Fibroblast of pulmonary artery (primary cell): ENCODE measurements around the gene PHRF1.

ENCODE experiments used
- DNase-seq: peaks from one replicate; pipeline ENCODE4 v3.0.0-alpha.2; 2010; ENCODE audit warnings: low read depth
- H3K4me3 ChIP-seq: replicated peaks from 2 replicates; pipeline ENCODE4 v1.5.1; 2011; ENCODE audit warnings: low read depth, mild to moderate bottlenecking, control low read depth, low read length, moderate library complexity
- TF ChIP-seq, protein P1 (sequence below): IDR thresholded peaks from 2 replicates; pipeline ENCODE4 v1.5.1; 2011; ENCODE audit warnings: mild to moderate bottlenecking, control low read depth, low read length, inconsistent platforms; ENCODE audit errors: missing control alignments

Gene PHRF1

DNA sequence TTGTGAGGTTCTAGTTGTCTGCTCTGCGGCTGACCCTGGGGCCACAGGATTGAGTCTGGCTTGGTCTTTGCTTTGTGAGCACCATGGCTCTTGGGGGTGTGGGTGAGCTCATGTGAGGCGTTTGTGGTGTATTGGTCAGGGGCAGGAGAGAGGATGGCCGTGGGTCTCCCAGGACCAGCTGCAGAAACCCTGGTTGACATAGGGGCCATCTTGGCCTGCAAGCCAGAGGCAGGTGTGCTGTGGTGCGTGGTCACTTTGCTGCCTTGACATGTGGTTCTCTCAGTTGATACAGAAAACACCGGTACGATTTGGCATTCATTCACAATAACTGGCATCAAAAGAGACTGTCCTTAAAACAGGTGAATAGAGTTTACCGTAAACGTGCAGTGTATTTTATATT, 11.3 kb downstream of the PHRF1 start:
- no peak for DNase-seq
- H3K4me3 ChIP-seq, result no peak overlapping the region
- TF ChIP-seq, protein P1, sequence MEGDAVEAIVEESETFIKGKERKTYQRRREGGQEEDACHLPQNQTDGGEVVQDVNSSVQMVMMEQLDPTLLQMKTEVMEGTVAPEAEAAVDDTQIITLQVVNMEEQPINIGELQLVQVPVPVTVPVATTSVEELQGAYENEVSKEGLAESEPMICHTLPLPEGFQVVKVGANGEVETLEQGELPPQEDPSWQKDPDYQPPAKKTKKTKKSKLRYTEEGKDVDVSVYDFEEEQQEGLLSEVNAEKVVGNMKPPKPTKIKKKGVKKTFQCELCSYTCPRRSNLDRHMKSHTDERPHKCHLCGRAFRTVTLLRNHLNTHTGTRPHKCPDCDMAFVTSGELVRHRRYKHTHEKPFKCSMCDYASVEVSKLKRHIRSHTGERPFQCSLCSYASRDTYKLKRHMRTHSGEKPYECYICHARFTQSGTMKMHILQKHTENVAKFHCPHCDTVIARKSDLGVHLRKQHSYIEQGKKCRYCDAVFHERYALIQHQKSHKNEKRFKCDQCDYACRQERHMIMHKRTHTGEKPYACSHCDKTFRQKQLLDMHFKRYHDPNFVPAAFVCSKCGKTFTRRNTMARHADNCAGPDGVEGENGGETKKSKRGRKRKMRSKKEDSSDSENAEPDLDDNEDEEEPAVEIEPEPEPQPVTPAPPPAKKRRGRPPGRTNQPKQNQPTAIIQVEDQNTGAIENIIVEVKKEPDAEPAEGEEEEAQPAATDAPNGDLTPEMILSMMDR, result no peak

DNA sequence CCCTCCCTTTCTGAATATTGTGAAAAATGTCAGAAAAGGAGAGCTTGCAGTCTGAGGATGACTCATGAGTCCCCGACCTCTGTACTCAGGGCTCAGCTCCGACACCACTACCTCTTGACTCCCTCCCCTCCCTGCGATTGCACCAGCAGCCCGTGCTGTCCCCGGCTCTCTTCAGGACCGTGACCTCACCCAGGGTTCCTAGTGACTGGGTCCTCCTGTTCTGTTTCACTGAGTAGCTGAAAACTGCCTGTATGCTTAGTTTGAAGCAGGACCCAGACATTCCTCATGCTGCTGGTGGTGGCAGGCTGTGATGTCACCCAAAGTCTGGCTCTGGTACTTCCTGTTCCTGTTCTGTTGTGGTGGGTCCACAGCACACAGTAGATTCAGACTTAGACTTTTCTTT, 11.7 kb downstream of the PHRF1 start:
- TF ChIP-seq, protein P1, result no peak
- no peak overlapping the region for H3K4me3 ChIP-seq
- DNase-seq, result peak; percentile 73

DNA sequence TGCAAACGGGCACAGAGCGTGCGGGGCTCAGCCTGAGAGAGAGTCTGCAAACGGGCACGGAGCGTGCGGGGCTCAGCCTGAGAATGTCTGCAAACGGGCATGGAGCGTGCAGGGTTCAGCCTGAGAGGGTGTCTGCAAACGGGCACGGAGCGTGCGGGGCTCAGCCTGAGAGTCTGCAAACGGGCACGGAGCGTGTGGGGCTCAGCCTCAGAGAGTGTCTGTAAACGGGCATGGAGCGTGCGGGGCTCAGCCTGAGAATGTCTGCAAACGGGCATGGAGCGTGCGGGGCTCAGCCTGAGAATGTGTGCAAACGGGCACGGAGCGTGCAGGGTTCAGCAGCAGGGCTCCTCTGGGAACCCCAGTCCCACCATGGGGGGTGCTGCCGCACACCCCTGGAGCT, 13.5 kb downstream of the PHRF1 start:
- DNase-seq, result no peak
- H3K4me3 ChIP-seq, result no peak overlapping the region
- TF ChIP-seq, protein P1, result no peak

DNA sequence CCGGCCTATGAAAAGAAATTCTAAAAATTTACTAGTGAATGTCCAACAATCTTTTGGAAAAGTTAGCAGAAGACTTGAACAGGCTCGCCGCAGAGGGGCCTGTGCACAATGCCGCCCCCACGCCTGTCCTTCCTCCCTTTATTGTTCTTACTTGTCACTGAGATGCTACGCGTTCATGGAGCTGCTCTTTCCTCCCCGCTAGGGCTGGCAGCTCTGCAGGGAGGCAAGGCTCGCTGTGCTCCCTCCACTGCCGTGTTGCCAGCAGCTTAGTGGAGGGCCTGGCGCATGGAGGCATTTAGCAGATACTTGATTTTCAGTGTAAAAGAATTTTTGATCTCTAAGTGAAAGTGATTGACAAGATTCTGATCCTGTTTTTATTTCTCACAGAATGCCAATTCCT, 14.7 kb downstream of the PHRF1 start:
- no peak overlapping the region for H3K4me3 ChIP-seq
- no peak for DNase-seq
- TF ChIP-seq, protein P1, result no peak

DNA sequence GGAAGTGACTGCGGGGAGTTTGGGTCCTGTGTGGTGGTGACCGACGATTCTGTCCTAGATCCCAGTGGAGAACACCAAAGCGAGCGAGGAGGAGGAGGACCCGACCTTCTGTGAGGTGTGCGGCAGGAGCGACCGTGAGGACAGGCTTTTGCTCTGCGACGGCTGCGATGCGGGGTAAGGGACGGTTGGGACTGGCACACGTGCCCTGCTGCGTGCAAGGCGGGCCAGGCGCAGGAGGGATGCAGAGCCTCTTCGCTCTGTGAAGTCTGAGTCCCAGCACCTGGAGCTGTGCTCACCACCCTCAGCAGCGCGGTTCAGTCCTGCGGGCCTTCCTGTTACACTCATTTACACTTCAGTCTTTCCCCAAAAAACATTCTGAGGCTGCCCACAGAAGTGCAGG, 16.2 kb downstream of the PHRF1 start:
- TF ChIP-seq, protein P1, result no peak
- DNase-seq, result no peak
- H3K4me3 ChIP-seq, result no peak overlapping the region

DNA sequence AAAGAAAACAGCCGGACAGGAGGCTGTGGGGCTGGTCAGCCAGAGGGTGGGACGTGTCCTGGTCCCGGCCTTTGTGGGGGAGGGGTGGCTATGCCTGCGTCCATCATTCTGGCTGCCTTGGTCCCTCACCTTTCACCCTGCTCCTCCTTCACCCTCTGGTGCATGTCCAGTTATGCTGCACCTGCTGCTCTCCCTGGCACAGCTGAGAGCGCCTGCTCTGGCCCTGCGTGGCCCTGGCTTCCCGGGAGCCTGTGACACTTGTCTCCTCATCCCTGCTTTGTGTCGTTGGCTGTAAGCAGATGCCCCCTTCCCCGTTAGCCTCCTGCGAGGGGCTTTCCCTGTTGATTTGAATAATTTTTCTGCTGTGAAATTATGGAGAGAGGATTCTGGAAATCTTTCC, 16.6 kb downstream of the PHRF1 start:
- no peak overlapping the region for H3K4me3 ChIP-seq
- no peak for DNase-seq
- TF ChIP-seq, protein P1, result no peak

DNA sequence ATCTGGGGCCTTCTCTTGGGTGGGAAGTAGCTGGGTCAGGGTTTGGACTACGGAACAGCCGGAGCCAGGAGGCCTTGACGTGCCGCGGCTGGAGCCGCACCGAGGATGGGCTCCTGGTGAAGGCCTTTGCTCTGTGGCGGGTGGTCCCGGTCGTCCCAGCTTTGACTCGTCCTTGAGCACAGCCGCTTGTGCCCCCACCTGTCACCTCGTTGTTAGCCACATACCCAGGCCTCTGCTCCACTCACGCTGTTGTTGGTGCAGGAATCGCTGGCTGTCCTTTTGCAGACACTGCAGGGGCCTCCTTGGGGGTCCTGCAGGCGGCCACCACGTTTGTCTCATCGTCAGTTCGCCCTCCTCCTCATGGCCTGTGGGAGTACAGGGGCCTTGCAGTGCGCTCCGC, 17.1 kb downstream of the PHRF1 start:
- no peak overlapping the region for H3K4me3 ChIP-seq
- DNase-seq, result no peak
- TF ChIP-seq, protein P1, result no peak
